GM11168 (cell line): ENCODE data around the gene ARHGAP26.

ENCODE experiments used
- in situ Hi-C: fragments of 300-500 bp; cut with MboI; formaldehyde crosslinking; loops from one replicate; pipeline ENCODE4 v1.12.0; 2022; ENCODE audit warnings: low sequenced_read_pairs; ENCODE audit not compliant: unreplicated experiment

ARHGAP26 gene

DNA sequence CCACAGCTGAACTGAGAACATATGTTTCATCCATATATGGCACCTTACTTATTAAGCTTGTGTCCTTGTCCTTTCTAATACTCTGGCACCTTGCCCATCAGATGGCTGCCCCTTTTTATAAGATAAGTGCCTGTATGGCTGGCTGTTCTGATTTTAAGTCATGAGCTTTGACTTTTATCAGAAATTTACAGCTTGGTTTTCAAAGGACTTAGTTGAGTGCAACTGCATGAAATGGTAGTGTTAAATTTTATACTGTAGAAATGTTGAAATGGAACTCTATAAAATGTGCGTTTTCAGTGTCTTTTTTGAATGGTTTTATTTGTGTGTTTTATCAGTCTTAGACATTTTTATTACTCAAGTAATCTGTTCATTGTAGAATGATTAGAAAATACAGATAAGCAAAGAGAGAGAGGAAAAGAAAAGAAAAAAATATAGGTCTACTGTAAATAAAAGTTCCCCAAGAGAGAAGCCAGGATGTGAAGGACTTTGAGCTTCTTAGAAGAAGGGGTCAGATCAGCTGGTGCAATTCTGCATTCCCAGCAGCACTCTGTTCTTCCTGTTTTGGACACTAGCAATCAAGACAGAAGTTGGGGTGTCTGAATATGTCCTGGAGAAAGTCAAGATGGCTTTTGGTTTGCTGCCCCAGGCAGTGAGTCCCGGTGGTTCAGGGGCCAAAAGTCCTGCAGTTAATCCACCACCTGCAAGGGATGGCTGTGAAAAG, 38.9 kb downstream of the ARHGAP26 start:
- in situ Hi-C loops = no loop called here

DNA sequence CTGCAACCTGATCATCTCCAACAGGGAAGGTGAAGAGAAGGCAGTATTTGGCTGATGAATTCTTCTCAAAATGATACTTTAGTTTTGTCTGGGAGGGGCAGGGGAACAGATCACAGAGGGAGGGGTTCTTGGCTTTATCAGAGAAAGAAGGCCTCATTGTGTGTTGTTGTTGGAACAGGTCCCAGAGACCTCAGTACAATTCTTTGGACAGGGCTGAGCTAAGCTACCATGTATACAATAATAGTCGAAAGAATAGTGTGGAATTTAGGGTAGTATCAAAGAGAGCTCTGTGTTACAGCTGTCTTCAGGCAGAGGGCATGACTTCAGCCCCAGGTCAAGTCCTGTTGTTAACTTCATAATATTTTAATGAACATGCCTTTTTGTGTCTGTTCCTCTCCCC, 39.9 kb downstream of the ARHGAP26 start:
- in situ Hi-C loops = no loop called here

DNA sequence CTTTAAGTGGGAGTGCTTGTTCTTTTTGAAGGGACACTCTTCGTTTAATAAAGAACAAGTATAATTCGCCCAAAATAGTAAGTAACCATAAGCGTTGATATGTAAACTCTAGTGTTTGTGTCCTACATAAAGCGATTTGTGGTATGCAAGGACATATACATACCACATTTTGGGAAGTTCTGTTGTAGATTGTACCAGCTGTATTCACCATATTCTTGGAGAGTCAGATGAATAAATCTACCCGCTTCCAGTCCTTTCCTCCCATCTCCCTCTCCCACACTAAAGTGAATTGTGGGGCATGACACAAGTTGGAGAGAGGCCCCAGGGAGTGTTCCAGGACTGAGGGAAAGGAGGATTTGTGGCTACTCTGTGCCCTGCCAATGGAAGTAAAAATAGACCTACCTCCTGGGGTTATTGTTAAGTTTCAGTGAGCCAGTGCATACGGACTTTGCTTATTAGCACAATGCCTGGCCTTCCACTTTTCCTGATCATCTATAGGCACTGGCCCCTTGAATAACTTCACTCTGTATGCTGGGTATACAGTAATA, 40.6 kb downstream of the ARHGAP26 start:
- in situ Hi-C loops = no loop called here

GRCh38 chr5:142811866-142812557, 41.8 kb downstream of the ARHGAP26 start:
- in situ Hi-C loops = no loop called here

GRCh38 chr5:142813220-142813619, 43.0 kb downstream of the ARHGAP26 start:
- in situ Hi-C loops = no loop called here

GRCh38 chr5:142814122-142814521, 43.9 kb downstream of the ARHGAP26 start:
- in situ Hi-C loops = no loop called here

DNA sequence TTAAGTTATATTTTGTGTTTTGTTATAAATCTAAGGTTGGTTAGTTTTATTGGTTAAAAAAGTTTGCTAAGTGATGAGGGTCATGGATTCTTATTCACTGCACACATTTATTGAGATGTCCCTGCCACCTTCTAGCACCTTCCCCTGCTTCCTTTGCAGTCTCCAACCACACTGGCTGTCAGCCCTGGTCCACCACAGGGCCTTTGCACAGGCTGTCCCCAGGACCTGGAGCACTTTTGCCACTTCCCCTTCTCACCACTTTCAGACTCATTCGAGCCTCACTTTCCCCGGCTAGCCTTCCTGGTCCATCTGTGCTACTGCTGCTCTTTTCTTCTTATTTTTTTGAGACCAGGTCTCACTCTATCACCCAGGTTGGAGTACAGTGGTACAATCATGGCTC, 45.3 kb downstream of the ARHGAP26 start:
- in situ Hi-C loops = no loop called here

GRCh38 chr5:142816531-142817430, 46.6 kb downstream of the ARHGAP26 start:
- in situ Hi-C loops = no loop called here

DNA sequence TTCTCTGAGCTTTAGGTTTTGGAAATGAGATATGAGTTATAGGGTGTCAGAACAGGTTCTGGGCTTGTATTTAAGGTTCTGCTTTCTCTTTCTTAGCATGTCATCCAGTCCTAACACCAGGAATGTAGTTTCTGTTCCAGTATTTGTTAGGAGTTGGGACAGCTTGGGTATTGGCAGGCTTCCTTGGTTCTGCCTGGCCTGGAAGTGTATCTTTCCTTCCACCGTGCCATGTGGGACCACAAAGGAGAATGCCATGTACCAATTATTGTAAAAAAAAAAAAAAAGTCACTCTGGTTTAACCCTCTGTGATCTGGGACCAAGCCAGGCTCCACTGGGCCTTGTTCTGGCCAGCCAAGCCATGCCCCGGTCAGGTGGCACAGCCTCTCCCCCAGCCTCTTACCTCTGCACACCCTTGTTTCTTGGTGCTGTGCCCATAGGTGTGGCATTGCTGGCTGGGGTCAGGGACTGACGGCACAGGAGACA, 47.8 kb downstream of the ARHGAP26 start:
- in situ Hi-C loops = no loop called here

GRCh38 chr5:142819292-142819691, 49.1 kb downstream of the ARHGAP26 start:
- in situ Hi-C loops = no loop called here

DNA sequence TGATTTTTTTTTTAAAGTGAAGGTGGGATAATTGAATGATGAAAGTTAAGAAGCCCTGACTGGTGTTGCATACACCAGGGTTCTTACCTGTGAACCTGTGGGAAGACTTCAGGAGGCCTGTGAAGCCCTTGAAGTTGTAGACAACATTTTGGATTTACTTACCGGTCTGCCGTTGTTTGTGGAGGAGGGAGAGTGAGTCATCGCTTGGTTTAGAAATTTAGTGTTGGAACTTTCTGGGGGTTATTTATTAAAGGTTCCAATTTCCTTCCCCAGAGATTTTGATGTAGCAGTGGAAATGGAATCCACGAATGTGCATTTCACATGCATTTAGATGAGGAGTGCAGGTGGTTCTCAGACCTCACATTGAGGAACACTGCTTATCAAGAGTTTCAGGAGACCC, 49.6 kb downstream of the ARHGAP26 start:
- in situ Hi-C loops = no loop called here

- in situ Hi-C loops = no loop called here
Measured at GRCh38 chr5:142820447-142820846, 50.3 kb downstream of the ARHGAP26 start.

DNA sequence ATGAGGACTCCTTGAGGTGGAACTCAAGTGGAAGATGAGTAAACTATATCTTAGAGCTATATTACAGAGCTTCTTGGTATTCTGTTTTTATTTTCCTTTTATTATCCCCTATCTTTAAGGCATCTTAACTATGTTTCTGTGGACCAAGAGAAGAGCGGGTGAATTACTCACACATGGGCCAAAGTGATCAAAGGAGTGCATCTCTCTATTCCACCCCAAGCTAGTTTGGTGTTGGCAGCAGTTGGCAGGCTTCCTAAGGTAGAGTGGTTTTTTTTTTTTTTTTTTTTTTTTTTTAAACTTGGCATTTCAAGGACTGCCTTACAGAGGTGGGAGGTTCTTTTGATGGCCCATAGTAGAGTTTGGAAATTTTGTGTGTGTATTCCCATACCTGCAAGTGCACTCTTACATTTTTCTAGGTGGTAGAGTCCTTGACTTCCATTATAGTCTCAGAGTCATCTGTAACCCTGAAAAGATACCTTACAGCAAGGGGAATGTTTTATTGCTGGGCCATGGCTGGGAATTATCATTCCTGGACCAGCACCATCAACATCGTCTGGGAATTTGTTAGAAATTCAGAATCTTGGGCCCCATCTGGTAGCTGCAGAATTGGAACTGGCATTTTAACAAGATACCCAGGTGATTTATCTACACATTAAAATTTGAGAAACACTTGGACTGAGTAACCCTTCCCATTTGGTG, 51.0 kb downstream of the ARHGAP26 start:
- in situ Hi-C loops = no loop called here

DNA sequence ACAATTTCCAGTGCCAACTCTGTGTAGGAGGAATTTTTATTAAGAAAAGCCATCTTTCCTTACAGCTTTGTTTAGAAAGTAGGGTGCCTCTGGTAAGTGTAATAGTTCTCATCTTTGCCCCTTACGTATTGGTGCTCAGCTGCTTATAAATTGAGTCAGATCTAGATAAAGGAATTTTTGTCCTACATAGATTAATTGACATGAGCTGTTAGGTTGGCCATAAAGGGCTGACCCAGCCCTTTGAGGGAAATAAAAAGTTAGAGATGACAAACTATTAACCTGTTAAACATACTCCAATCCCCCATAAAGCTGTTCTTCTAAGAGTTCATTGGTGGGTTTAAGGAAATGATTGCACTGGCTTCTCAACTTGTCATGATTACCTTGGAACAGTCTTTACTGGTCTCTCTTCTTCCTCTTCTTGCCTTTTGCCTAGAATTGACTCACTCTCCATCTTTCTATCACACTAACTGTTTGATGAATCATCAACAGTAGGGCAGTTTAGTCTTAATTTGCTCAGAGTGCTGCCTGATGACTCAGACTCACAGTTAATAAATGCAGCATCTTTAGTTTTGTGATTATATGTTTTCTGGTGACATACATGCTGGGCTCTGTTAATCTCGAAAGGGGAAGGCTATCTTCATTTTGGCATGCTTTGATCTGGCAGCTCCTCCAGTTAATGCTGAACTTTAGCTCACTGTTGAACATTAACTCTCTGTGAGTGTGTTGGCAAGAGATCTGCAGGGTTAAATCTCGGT, 51.7 kb downstream of the ARHGAP26 start:
- in situ Hi-C loops = no loop called here

- in situ Hi-C loops = no loop called here
Measured at GRCh38 chr5:142823126-142823525, 52.9 kb downstream of the ARHGAP26 start.

DNA sequence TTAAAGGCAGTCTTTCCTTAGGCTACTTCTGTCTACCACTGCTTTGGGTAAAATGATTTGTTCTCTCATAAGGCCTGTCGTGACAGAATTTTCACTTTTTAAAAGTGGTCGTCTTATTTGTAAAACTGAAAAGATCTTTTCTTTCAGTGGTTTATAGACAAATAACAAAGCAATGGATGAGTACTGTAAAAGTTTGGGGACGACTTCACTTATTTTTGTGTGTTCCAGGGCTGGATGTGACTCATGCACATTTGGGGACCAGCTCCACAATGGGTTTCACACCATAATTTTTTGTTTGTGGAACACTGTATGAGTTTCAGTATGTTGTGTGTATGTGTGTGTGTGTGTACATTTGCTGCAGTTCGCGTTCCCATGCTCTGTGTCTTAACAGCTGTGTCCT, 53.6 kb downstream of the ARHGAP26 start:
- in situ Hi-C loops = no loop called here

GRCh38 chr5:142824391-142824790, 54.2 kb downstream of the ARHGAP26 start:
- in situ Hi-C loops = no loop called here

DNA sequence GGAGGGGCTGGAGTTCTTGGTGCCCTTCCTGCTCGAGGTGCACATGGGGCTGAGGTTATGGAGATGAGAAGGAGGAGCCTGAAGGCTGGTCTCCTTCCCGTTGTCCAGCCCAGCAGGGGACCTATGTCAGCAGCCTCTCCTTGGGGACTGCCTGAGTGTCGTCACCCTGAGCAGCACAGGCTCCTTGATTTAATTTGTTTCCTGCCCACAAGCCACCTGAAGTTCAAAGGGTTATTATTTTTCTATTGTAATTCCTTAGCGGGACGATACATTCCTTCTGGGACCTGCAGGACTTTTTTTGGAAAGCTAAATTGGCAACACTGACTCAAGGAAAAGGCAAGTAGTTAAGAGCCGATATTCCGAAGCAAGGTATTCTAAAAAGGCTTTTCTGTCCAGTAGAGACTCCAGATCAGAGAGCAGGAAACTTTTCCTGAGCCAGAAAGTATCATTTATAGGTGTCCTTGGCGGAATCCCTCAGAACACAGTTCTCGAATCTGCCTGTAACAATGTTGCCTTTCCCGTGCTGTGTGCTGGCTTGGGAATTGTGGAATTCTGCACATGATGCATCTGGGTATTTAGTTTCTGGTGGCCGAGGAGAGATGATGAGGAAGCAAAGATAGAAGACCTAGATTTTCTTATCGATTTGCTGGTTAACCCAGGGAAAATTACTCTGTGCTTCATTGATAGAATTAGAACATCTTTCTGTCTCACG, 55.4 kb downstream of the ARHGAP26 start:
- in situ Hi-C loops = no loop called here

- in situ Hi-C loops = no loop called here
Measured at GRCh38 chr5:142826093-142826492, 55.9 kb downstream of the ARHGAP26 start.
